HCT116 (cell line): Measurements from ENCODE around the gene POU2AF2. TPM values are rescaled to one million over a fixed set of nuclear protein-coding genes. Genes with fewer than 3 reads are reported as not detected.

ENCODE experiments used
- ATAC-seq: fragments of 200-7000 bp; cut with Tn5 transposase; 2 replicates; pipeline ENCODE4 v1.9.1; 2020; ENCODE audit warnings: mild to moderate bottlenecking, moderate library complexity
- BruUV-seq: library from RNA; stranded (reverse); fragments of 400-500 nt; replicated peaks from 2 replicates; lab custom pipeline; 2021; lab: Mats Ljungman, UMichigan
- CTCF ChIA-PET: fragments of 300-600 bp; sonication (Branson Sonifier 250); formaldehyde crosslinking; loops from one replicate; lab custom pipeline; 2021; ENCODE audit warnings: antibody characterized with exemption; lab: Charles Lee
- POLR2A ChIA-PET: fragments of 300-600, 350-600 bp; sonication (Branson Sonifier 250); formaldehyde crosslinking; loops from one replicate; lab custom pipeline; 2021; ENCODE audit warnings: antibody characterized with exemption; lab: Charles Lee
- RAD21 ChIA-PET, 2 experiments: fragments of 300-600 bp; sonication (Branson Sonifier 250); formaldehyde crosslinking; loops; one replicate each; lab custom pipeline; 2023; ENCODE audit warnings: low total read pairs in 2 of 2; ENCODE audit not compliant: uncharacterized antibody in 2 of 2, unreplicated experiment in 2 of 2, low non-redundant PET in 1 of 2; lab: Charles Lee
- DNase-seq: peaks from one replicate; pipeline ENCODE4 v3.0.0-alpha.2; 2010; ENCODE audit warnings: low read depth, low spot score
- H2AFZ ChIP-seq: fragments of 200-600 bp; shearing (Covaris generic), sonication (generic); 2 replicates; pipeline ENCODE4 v1.6.1; 2017; ENCODE audit warnings: low read depth, mixed run types, mixed read lengths, antibody characterized with exemption, low read length; ENCODE audit not compliant: poor library complexity, severe bottlenecking
- H3K27ac ChIP-seq: 2 replicates; pipeline ENCODE4 v1.5.1; 2012; ENCODE audit warnings: low read depth, low read length
- H3K27me3 ChIP-seq: fragments of 200-600 bp; sonication (generic); 2 replicates; pipeline ENCODE4 v1.6.1; 2016; ENCODE audit warnings: mixed run types, low read length, mixed read lengths; ENCODE audit not compliant: insufficient read depth
- H3K36me3 ChIP-seq, 2 experiments: fragments of 200-500 bp in 1 of 2; fragments of 200-600 bp in 1 of 2; sonication (Bioruptor generic) in 1 of 2; sonication (generic) in 1 of 2; 2 replicates each; pipeline versions ENCODE4 v1.5.1 to v1.6.1; 2014 to 2016; ENCODE audit warnings: low read length in 2 of 2, inconsistent platforms in 1 of 2, mixed read lengths in 1 of 2, mixed run types in 1 of 2; ENCODE audit not compliant: insufficient read depth in 2 of 2, control insufficient read depth in 1 of 2
- H3K4me1 ChIP-seq, 2 experiments: fragments of 200-600 bp in 1 of 2; sonication (generic) in 1 of 2; 2 replicates each; pipeline versions ENCODE4 v1.5.1 to v1.6.1; 2012 to 2017; ENCODE audit warnings: low read length in 2 of 2, inconsistent platforms in 1 of 2, mild to moderate bottlenecking in 1 of 2, mixed read lengths in 1 of 2, mixed run types in 1 of 2, moderate library complexity in 1 of 2; ENCODE audit not compliant: insufficient read depth in 2 of 2, control insufficient read depth in 1 of 2
- H3K4me2 ChIP-seq: fragments of 200-600 bp; sonication (generic); 2 replicates; pipeline ENCODE4 v1.6.1; 2017; ENCODE audit warnings: mixed run types, low read length, mixed read lengths
- H3K4me3 ChIP-seq, 2 experiments: fragments of 200-600 bp in 1 of 2; sonication (generic) in 1 of 2; replicated peaks in 1 of 2; 2 replicates each; pipeline ENCODE4 v1.5.1; 2011 to 2016; ENCODE audit warnings: low read length in 2 of 2, control low read depth in 1 of 2, low read depth in 1 of 2, mild to moderate bottlenecking in 1 of 2, mixed read lengths in 1 of 2, mixed run types in 1 of 2
- H3K79me2 ChIP-seq: fragments of 200-600 bp; sonication (generic); 2 replicates; pipeline ENCODE4 v1.6.1; 2017; ENCODE audit warnings: mild to moderate bottlenecking, mixed run types, low read length, moderate library complexity, mixed read lengths; ENCODE audit not compliant: insufficient read depth
- H3K9ac ChIP-seq: fragments of 200-600 bp; sonication (generic); 2 replicates; pipeline ENCODE4 v1.6.1; 2016; ENCODE audit warnings: low read length, mixed read lengths
- H3K9me2 ChIP-seq: fragments of 200-600 bp; sonication (generic), shearing (Covaris generic); 2 replicates; pipeline ENCODE4 v1.6.1; 2017; ENCODE audit warnings: mixed run types, mild to moderate bottlenecking, moderate library complexity; ENCODE audit not compliant: insufficient read depth
- H3K9me3 ChIP-seq, 2 experiments: fragments of 200-500 bp in 1 of 2; fragments of 200-600 bp in 1 of 2; sonication (Bioruptor generic) in 1 of 2; sonication (generic) in 1 of 2; 2 replicates each; pipeline ENCODE4 v1.6.1; 2014 to 2017; ENCODE audit warnings: low read length in 2 of 2, mixed read lengths in 2 of 2, inconsistent platforms in 1 of 2, low read depth in 1 of 2, mild to moderate bottlenecking in 1 of 2, mixed run types in 1 of 2, moderate library complexity in 1 of 2; ENCODE audit not compliant: control insufficient read depth in 1 of 2, insufficient read depth in 1 of 2
- H4K20me1 ChIP-seq: fragments of 200-600 bp; sonication (generic), shearing (Covaris generic); 2 replicates; pipeline ENCODE4 v1.6.1; 2017; ENCODE audit warnings: mixed run types, mild to moderate bottlenecking, moderate library complexity; ENCODE audit not compliant: insufficient read depth
- CBX3 ChIP-seq: IDR thresholded peaks from 2 replicates; pipeline ENCODE4 v1.6.1; 2012; ENCODE audit warnings: low read depth
- CEBPB ChIP-seq: IDR thresholded peaks from 2 replicates; pipeline ENCODE4 v1.6.1; 2012; ENCODE audit warnings: low read depth
- JUND ChIP-seq: IDR thresholded peaks from 2 replicates; pipeline ENCODE4 v1.6.1; 2012
- POLR2AphosphoS5 ChIP-seq: IDR thresholded peaks from 2 replicates; pipeline ENCODE4 v1.6.1; 2011; ENCODE audit warnings: mild to moderate bottlenecking, low read depth, low read length, moderate library complexity
- RAD21 ChIP-seq: IDR thresholded peaks from 2 replicates; pipeline ENCODE4 v1.6.1; 2012; ENCODE audit warnings: low read depth, mild to moderate bottlenecking
- REST ChIP-seq: IDR thresholded peaks from 2 replicates; pipeline ENCODE4 v1.6.1; 2012; ENCODE audit warnings: low read depth
- SIN3A ChIP-seq: IDR thresholded peaks from 2 replicates; pipeline ENCODE4 v1.6.1; 2012; ENCODE audit warnings: low read depth
- SRF ChIP-seq: IDR thresholded peaks from 2 replicates; pipeline ENCODE4 v1.6.1; 2012; ENCODE audit warnings: low read depth
- YY1 ChIP-seq: IDR thresholded peaks from 2 replicates; pipeline ENCODE4 v1.6.1; 2011; ENCODE audit warnings: low read length, low read depth, moderate library complexity, mild to moderate bottlenecking; ENCODE audit not compliant: insufficient replicate concordance; ENCODE audit errors: extremely low read depth
- ZBTB33 ChIP-seq: IDR thresholded peaks from 2 replicates; pipeline ENCODE4 v1.6.1; 2011; ENCODE audit warnings: mild to moderate bottlenecking, low read length, moderate library complexity; ENCODE audit not compliant: insufficient replicate concordance; ENCODE audit errors: extremely low read depth
- ZFX ChIP-seq: fragments of 450-650 bp; IDR thresholded peaks from 2 replicates; pipeline ENCODE4 v1.6.1; 2017
- ZNF274 ChIP-seq: fragments of 200-500 bp; sonication (Bioruptor generic); IDR thresholded peaks from 2 replicates; pipeline ENCODE4 v1.6.1; 2014; ENCODE audit warnings: mild to moderate bottlenecking, low read depth, low read length, inconsistent platforms
- intact Hi-C: fragments of 100-400 bp; cut with micrococcal nuclease; formaldehyde crosslinking; loops from 2 replicates; pipeline ENCODE4 v1.10.0; 2022
- total RNA-seq: library from RNA; stranded (reverse); gene quantifications from one replicate; pipeline ENCODE4 v1.2.1, GENCODE V29; 2021; ENCODE audit not compliant: unreplicated experiment

The POU2AF2 gene
- total RNA-seq, 1 experiment from 2014 or later = not detected

- TF ChIP-seq ZBTB33 (no peak), JUND (no peak), CEBPB (no peak)
- TF ChIP-seq, all 23 proteins: peak for 0
Measured at GRCh38 chr11:111309215-111309915, 63.8 kb downstream of the POU2AF2 start (continued).

- Histone ChIP-seq H3K4me2 (no peak overlapping the region), H3K27ac (no peak overlapping the region)
- CTCF ChIA-PET = interaction anchor here (2.8 kb wide), 1 partner anchor 113 kb away, joined by 6 read pairs; no protein-coding TSS in a partner anchor
Measured at GRCh38 chr11:111310088-111310487, 64.6 kb downstream of the POU2AF2 start.

More at GRCh38 chr11:111310088-111310487, 64.6 kb downstream of the POU2AF2 start:
- Histone ChIP-seq H3K4me3 (no peak overlapping the region), H3K9me3 (no peaks in the 10 kb centered on the region), H3K9ac (no peak overlapping the region), H3K79me2 (no peaks in the 10 kb centered on the region), H2AFZ (no peak overlapping the region), H3K9me2 (no peaks in the 10 kb centered on the region), H3K4me1 (no peaks in the 10 kb centered on the region; a peak in 1 of 4 replicates), H4K20me1 (no peaks in the 10 kb centered on the region), H3K27me3 (peaks cover 41% of the 10 kb centered on the region), H3K36me3 (no peaks in the 10 kb centered on the region)
- BruUV-seq = no TSS peak
- ATAC-seq (no peak), DNase-seq (no peak)
- TF ChIP-seq YY1 (no peak), RAD21 (no peak), ZFX (no peak), CEBPB (no peak), ZNF274 (no peak), SRF (no peak), CBX3 (no peak), SIN3A (no peak), POLR2AphosphoS5 (no peak), REST (no peak)
- intact Hi-C loops = no loop called here
- RAD21 ChIA-PET = no interaction called here
- POLR2A ChIA-PET = no interaction called here
